ENCODE results near the gene MRPL50. TPM values are rescaled to one million over a fixed set of nuclear protein-coding genes. Genes with fewer than 3 reads are reported as not detected.

The MRPL50 gene
- total RNA-seq, 1 donor from 2014 or later: 11.1 TPM

- TF ChIP-seq CTCF (IDR thresholded peaks at IDR 0.05; ENCODE audit: unreplicated experiment): no peak
- no peak for DNase-seq (ENCODE audit: low spot score)
- no peak within 1 kb of the TSS for H3K27ac Mint-ChIP-seq (ENCODE audit: unreplicated experiment)
- H3K9me3 Mint-ChIP-seq (ENCODE audit: unreplicated experiment): no peaks in the 10 kb centered on the region
- H3K4me1 Mint-ChIP-seq (ENCODE audit: unreplicated experiment): peaks cover 6% of the 10 kb centered on the region
- H3K4me3 Mint-ChIP-seq (ENCODE audit: unreplicated experiment): no peak within 1 kb of the TSS
- no peaks in the 10 kb centered on the region for H3K36me3 Mint-ChIP-seq (ENCODE audit: low read depth, unreplicated experiment)
- no peaks in the 10 kb centered on the region for H3K27me3 Mint-ChIP-seq (ENCODE audit: unreplicated experiment)
Measured at GRCh38 chr9:101435601-101436079, 37.2 kb upstream of the MRPL50 start, which contains the start of gene ALDOB. Gene ALDOB (minus strand): TSS chr9:101435774. CDS start chr9:101430887, 4,887 bp downstream.

- H3K27me3 Mint-ChIP-seq (ENCODE audit: unreplicated experiment): no peaks in the 10 kb centered on the region
- H3K4me1 Mint-ChIP-seq (ENCODE audit: unreplicated experiment): peaks cover under 1% of the 10 kb centered on the region
- H3K9me3 Mint-ChIP-seq (ENCODE audit: unreplicated experiment): no peaks in the 10 kb centered on the region
- H3K27ac Mint-ChIP-seq (ENCODE audit: unreplicated experiment): no peak overlapping the region
- DNase-seq (ENCODE audit: low spot score): no peak
- no peak overlapping the region for H3K4me3 Mint-ChIP-seq (ENCODE audit: unreplicated experiment)
- TF ChIP-seq CTCF (IDR thresholded peaks at IDR 0.05; ENCODE audit: unreplicated experiment): no peak
- H3K36me3 Mint-ChIP-seq (ENCODE audit: low read depth, unreplicated experiment): no peaks in the 10 kb centered on the region
Measured at GRCh38 chr9:101434998-101435397, 36.6 kb upstream of the MRPL50 start.

GRCh38 chr9:101433229-101433628 lies 34.8 kb upstream of the MRPL50 start:
- Mint-ChIP-seq H3K4me1 (ENCODE audit: unreplicated experiment) (no peaks in the 10 kb centered on the region), H3K27me3 (ENCODE audit: unreplicated experiment) (no peaks in the 10 kb centered on the region), H3K4me3 (ENCODE audit: unreplicated experiment) (no peak overlapping the region), H3K27ac (ENCODE audit: unreplicated experiment) (no peak overlapping the region), H3K36me3 (ENCODE audit: low read depth, unreplicated experiment) (peaks cover 4% of the 10 kb centered on the region), H3K9me3 (ENCODE audit: unreplicated experiment) (no peaks in the 10 kb centered on the region)
- no peak for TF ChIP-seq CTCF (IDR thresholded peaks at IDR 0.05; ENCODE audit: unreplicated experiment)
- no peak for DNase-seq (ENCODE audit: low spot score)

- H3K9me3 Mint-ChIP-seq (ENCODE audit: unreplicated experiment): no peaks in the 10 kb centered on the region
- H3K4me3 Mint-ChIP-seq (ENCODE audit: unreplicated experiment): no peak overlapping the region
- H3K36me3 Mint-ChIP-seq (ENCODE audit: low read depth, unreplicated experiment): peaks cover 4% of the 10 kb centered on the region
- TF ChIP-seq CTCF (IDR thresholded peaks at IDR 0.05; ENCODE audit: unreplicated experiment): no peak
- no peaks in the 10 kb centered on the region for H3K27me3 Mint-ChIP-seq (ENCODE audit: unreplicated experiment)
- DNase-seq (ENCODE audit: low spot score): no peak
- H3K27ac Mint-ChIP-seq (ENCODE audit: unreplicated experiment): no peak overlapping the region
- H3K4me1 Mint-ChIP-seq (ENCODE audit: unreplicated experiment): no peaks in the 10 kb centered on the region
Measured at GRCh38 chr9:101432740-101433139, 34.3 kb upstream of the MRPL50 start.

- Mint-ChIP-seq H3K4me1 (ENCODE audit: unreplicated experiment) (no peaks in the 10 kb centered on the region), H3K27me3 (ENCODE audit: unreplicated experiment) (no peaks in the 10 kb centered on the region), H3K36me3 (ENCODE audit: low read depth, unreplicated experiment) (peaks cover 4% of the 10 kb centered on the region), H3K27ac (ENCODE audit: unreplicated experiment) (no peak overlapping the region), H3K4me3 (ENCODE audit: unreplicated experiment) (no peak overlapping the region), H3K9me3 (ENCODE audit: unreplicated experiment) (no peaks in the 10 kb centered on the region)
- DNase-seq (ENCODE audit: low spot score): no peak
- no peak for TF ChIP-seq CTCF (IDR thresholded peaks at IDR 0.05; ENCODE audit: unreplicated experiment)
Measured at GRCh38 chr9:101432171-101432570, 33.8 kb upstream of the MRPL50 start.
